Measurements from ENCODE around the gene ADAMTS5. TPM values are rescaled to one million over a fixed set of nuclear protein-coding genes. Genes with fewer than 3 reads are reported as not detected.

ADAMTS5 gene
- not detected in 5 replicates for total RNA-seq (2022; extraction: Qiagen RNA extraction)

DNA sequence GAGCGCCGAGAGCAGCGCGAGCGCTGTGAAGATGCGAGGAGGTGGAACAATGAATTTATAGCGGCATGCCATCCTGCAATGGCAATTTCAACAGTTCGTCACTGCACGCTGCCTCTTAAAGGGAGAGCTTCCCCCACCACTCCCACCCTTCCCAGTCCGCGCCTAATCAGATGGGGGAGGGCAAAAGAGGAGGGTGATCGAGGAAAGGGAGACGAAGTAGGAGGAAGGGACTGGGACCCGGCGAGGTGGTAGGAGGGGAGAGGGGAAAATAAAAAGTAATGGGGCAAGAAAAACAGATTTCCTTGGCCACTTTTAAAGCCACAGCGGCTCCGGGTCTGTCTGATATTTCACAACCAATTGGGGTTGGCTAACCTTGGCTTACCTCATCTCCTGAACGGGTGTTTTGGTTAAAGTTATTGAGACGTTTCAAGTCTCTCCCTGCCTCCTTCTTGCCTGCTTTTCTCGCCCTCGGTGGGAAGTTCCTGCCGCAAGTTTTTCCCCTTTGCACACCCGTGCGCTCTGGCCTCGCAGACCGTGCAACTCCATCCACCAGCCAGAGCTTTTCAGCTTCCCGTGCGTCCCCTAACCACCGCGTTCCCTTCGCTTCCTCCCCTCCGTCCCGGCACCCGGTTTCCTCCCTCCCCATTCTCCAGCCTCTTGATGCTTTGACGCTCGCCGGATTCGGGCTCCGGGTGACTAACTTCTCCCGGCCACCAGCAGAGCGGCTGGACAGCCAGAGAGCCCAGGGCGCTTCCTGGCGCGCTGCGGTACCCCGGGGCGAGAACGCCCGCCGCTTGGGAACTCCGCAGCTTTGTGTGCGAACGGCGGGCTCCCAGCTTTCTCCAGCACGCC is at the start of gene ADAMTS5:
Gene ADAMTS5 (minus strand): TSS at position 27 of the 852 bp plus-strand sequence. CDS start 697 bp downstream, outside the sequence.

Other genes with a start within 250 kb of the ADAMTS5 start
- gene ADAMTS1, start 121.7 kb downstream of the ADAMTS5 start, total RNA-seq (2022; extraction: Qiagen RNA extraction), result 0.07 to 0.19 TPM (median 0.17 TPM) in 5 replicates

Measured in A549 treated with CORT108297 at 1 μM for 4 hours (cell line).